HFF-Myc (cell line): Measurements from ENCODE around the gene ARHGEF19.
"Not testable (repeated sequence)": the region's sequence is repeated elsewhere in the genome, so short reads cannot be mapped to it uniquely, and the experiment has no call there.

Experiments used
- DNase-seq: peaks from one replicate; pipeline ENCODE4 v3.0.0-alpha.2; 2011; ENCODE audit warnings: low read depth; ENCODE audit errors: extremely low read depth
- H3K4me3 ChIP-seq: replicated peaks from 2 replicates; pipeline ENCODE4 v1.5.1; 2011; ENCODE audit warnings: low read depth, mild to moderate bottlenecking, control low read depth, low read length
- TF ChIP-seq, protein P1 (sequence below): IDR thresholded peaks from 2 replicates; pipeline ENCODE4 v1.5.1; 2012; ENCODE audit warnings: mild to moderate bottlenecking, low read depth, low read length, control low read depth; ENCODE audit errors: missing control alignments

The ARHGEF19 gene

DNA sequence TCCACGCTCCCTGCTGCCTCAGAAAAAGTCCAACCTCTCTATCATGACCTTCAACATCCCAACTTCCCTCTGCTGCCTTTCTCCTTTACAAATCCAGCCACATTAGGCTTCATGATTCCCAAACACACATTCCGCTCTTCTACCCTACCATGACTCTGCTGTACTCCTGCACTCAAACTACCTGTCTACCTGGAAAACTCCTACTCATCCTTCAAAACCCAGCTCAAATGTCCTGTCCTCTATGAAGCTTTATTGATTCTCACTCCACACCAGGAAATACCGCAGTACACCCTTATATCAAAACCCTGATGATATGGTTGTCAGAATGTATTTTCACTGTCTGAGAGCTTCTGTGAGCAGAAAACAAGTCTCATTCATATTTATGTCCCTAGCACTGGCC is 8.9 kb downstream of the ARHGEF19 start:
- H3K4me3 ChIP-seq, result no peak overlapping the region
- DNase-seq, result no peak
- TF ChIP-seq, protein P1, sequence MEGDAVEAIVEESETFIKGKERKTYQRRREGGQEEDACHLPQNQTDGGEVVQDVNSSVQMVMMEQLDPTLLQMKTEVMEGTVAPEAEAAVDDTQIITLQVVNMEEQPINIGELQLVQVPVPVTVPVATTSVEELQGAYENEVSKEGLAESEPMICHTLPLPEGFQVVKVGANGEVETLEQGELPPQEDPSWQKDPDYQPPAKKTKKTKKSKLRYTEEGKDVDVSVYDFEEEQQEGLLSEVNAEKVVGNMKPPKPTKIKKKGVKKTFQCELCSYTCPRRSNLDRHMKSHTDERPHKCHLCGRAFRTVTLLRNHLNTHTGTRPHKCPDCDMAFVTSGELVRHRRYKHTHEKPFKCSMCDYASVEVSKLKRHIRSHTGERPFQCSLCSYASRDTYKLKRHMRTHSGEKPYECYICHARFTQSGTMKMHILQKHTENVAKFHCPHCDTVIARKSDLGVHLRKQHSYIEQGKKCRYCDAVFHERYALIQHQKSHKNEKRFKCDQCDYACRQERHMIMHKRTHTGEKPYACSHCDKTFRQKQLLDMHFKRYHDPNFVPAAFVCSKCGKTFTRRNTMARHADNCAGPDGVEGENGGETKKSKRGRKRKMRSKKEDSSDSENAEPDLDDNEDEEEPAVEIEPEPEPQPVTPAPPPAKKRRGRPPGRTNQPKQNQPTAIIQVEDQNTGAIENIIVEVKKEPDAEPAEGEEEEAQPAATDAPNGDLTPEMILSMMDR, result no peak

DNA sequence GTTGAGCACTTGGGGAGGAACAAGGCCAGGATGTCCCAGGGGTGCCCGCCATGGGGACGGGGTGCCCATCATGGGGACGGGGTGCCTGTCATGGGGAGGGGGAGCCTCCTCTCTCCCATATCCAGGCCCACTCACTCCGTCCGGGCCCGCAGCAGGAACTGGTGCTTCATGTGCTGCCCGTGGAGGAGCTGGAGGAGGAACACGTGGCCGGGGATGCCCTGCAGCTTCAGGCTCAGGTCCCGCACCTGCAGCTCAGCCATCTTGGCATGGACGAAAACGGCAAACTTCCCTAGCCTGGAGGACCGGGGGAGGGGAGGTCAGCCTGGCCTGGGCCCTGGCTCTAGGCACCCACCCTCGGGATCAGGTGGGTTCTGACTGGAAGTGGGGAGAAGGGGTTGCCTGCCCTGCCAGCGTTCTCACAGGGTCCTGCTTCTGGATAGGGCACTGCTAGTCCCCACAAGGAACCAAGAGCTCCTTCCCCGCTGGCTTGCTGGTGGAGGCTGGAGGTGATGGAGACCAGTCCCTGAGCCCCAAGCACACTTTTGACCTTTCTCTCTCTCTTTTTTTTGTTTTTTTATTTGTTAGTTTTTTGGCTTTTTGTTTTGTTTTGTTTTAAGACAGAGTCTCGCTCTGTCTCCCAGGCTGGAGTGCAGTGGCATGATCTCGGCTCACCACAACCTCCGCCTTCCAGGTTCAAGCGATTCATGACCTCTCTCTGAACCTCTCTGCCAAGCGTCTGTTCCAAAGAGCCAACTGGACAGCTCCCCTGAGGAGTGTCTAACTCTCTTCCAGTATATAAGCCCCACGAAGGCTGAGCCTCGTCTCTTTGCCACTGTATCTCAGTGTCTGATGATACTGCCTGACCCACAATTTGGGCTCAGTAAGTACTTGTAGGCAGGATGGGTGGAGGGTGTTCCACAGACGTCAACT is 9.9 kb downstream of the ARHGEF19 start:
- no peak for DNase-seq
- H3K4me3 ChIP-seq, result no peak overlapping the region
- TF ChIP-seq, protein P1, result no peak

DNA sequence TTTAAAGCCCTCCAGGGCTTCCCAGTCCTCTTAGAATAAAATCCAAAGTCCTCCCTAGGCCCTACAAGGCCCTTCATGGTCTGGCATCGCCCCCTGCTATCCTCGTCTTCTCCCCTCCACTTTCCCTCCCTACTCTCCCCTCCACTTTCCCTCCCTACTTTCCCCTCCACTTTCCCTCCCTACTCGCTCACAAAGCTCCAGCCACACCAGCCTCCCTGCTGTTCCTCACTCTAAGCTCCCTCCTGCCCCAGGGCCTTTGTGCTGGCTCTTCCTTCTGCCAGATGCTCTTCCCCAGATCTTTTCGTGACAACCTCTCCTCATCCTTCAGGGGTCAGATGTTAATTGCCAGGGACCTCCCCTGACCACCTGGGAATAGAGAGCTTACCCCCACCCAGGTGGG is 12.8 kb downstream of the ARHGEF19 start:
- no peak overlapping the region for H3K4me3 ChIP-seq
- TF ChIP-seq, protein P1, result no peak
- DNase-seq, result no peak

DNA sequence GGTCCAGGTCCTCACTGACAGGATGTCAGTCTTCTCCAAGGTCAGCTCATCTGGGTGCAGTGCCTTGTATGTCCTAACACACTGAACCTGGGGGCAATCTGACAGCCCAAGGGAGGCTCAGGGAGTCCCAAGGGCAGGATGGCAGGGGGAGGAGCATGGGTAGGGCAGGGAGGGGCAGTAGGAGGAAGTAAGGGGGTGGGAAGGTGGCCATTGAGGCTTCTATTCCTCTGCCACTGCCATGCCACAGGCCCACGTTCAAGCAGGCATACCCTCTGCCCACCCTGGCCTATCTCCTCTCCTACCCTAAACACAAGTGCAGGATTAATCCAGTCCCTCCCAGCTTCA is 13.3 kb downstream of the ARHGEF19 start:
- TF ChIP-seq, protein P1, result no peak
- H3K4me3 ChIP-seq, result no peak overlapping the region
- DNase-seq, result no peak

DNA sequence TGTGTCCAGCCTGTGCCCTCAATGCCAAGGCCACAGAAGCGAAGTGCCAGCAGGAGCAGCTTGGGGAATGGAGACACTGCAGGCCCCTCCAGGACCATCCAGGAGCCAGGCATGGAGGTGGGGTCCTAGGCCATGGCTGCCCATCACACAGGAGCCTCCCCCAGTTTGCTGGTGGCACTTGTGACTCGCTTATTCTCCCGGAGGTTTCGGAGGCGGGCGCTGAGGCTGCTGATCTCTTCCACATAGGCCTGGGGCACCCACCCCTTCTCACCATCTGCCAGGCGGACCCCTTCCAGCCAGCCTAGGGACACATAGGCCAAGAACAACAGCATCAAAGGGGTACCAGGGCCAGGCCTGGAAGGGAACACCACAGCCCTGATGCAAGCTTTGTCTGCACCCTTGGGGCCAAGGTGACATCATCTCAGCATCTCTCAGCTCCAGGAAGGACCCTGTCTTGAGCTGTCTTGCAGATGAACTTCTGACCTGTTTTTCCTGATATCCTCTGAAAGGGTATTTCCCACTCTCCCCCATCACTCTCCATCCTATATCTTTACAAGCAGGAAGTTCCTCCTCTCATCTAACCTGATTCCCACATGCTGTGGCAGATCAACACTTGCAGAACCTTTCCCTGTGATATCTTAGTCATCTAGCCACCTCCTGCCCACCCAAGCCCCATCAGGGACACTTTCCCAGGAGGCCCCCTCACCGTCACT is 13.9 kb downstream of the ARHGEF19 start:
- no peak overlapping the region for H3K4me3 ChIP-seq
- TF ChIP-seq, protein P1, result no peak

DNA sequence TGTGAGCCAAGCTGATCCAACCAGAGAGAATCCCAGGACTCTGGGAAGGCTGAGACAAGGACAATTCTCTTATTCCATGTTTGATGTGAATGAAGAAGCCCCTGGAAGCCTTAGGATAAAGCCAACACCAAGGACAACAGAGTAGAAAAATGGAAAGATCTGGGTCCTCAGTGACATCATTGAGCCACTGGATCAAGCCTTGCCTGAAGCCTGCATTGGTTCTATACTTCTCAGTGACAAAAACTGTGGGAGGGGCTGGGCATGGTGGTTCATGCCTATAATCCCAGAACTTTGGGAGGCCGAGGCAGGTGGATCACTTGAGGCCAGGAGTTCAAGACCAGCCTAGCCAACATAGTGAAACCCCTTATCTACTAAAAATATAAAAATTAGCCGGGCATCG is 15.6 kb downstream of the ARHGEF19 start:
- TF ChIP-seq, protein P1, result no peak
- H3K4me3 ChIP-seq, result no peak overlapping the region
- DNase-seq, result no peak

More for the DNA sequence above, 13.9 kb downstream of the ARHGEF19 start:
- no peak for DNase-seq

DNA sequence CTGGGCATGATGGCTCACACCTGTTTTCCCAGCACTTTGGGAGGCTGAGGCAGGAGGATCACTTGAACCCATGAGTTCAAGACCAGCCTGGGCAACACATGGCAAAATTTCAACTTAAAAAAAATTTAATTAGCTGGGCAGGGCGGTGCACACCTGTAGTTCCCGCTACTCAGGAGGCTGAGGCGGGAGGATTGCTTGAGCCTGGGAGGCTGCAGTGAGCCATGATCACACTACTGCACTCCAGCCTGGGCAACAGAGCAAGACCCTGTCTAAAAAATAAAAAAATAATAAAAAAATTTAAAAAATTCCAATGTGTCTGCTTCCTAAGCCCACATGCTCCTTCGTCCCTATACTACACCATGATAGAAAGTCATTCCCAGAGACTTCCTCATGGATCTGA is 16.3 kb downstream of the ARHGEF19 start:
- not testable (repeated sequence) for H3K4me3 ChIP-seq, DNase-seq
